Neural progenitor cell (in vitro differentiated cells): ENCODE measurements around the gene GREB1L. TPM values are rescaled to one million over a fixed set of nuclear protein-coding genes. Genes with fewer than 3 reads are reported as not detected.

Source experiments
- DNase-seq: peaks from one replicate; pipeline ENCODE4 v3.0.0-alpha.2; 2016; ENCODE audit warnings: low spot score
- H2AFZ ChIP-seq: fragments of 200-600 bp; sonication (generic); replicated peaks from 2 replicates; pipeline ENCODE4 v1.6.1; 2016; ENCODE audit warnings: antibody characterized with exemption
- H3F3A ChIP-seq: fragments of 200-600 bp; sonication (generic); 2 replicates; pipeline ENCODE4 v1.6.1; 2016; ENCODE audit warnings: antibody characterized with exemption, low read depth
- H3K27ac ChIP-seq: fragments of 200-600 bp; sonication (generic); 2 replicates; pipeline ENCODE4 v1.5.1; 2016; ENCODE audit warnings: mild to moderate bottlenecking
- H3K27me3 ChIP-seq: fragments of 200-600 bp; sonication (generic); 2 replicates; pipeline ENCODE4 v1.6.1; 2016; ENCODE audit warnings: mild to moderate bottlenecking, moderate library complexity
- H3K36me3 ChIP-seq: fragments of 200-600 bp; sonication (generic); 2 replicates; pipeline ENCODE4 v1.5.1; 2016
- H3K4me1 ChIP-seq: fragments of 200-600 bp; sonication (generic); 2 replicates; pipeline ENCODE4 v1.6.1; 2016; ENCODE audit warnings: mixed run types
- H3K4me2 ChIP-seq: fragments of 200-600 bp; sonication (generic); 2 replicates; pipeline ENCODE4 v1.6.1; 2016
- H3K4me3 ChIP-seq: fragments of 200-600 bp; sonication (generic); 2 replicates; pipeline ENCODE4 v1.5.1; 2016
- H3K79me2 ChIP-seq: fragments of 200-600 bp; sonication (generic); 2 replicates; pipeline ENCODE4 v1.6.1; 2016; ENCODE audit warnings: low read depth
- H3K9ac ChIP-seq: fragments of 200-600 bp; sonication (generic); 2 replicates; pipeline ENCODE4 v1.6.1; 2016
- H3K9me3 ChIP-seq: fragments of 200-600 bp; sonication (generic); 2 replicates; pipeline ENCODE4 v1.5.1; 2016; ENCODE audit warnings: low read depth
- H4K20me1 ChIP-seq: fragments of 200-600 bp; sonication (generic); 2 replicates; pipeline ENCODE4 v1.6.1; 2016; ENCODE audit warnings: low read depth
- H3K27ac Mint-ChIP-seq: 3 replicates; pipeline ENCODE4 v1.8.0; 2021; ENCODE audit warnings: mixed read lengths
- H3K27me3 Mint-ChIP-seq: 2 replicates; pipeline ENCODE4 v1.8.0; 2022; ENCODE audit warnings: low read depth, mild to moderate bottlenecking, inconsistent platforms, moderate library complexity, mixed read lengths; ENCODE audit not compliant: insufficient read depth
- H3K36me3 Mint-ChIP-seq: 3 replicates; pipeline ENCODE4 v1.8.0; 2021; ENCODE audit warnings: mixed read lengths
- H3K4me1 Mint-ChIP-seq: 3 replicates; pipeline ENCODE4 v1.8.0; 2021; ENCODE audit warnings: mixed read lengths
- H3K4me3 Mint-ChIP-seq: 3 replicates; pipeline ENCODE4 v1.8.0; 2021; ENCODE audit warnings: mild to moderate bottlenecking, moderate library complexity, mixed read lengths
- H3K9me3 Mint-ChIP-seq: 3 replicates; pipeline ENCODE4 v1.8.0; 2020; ENCODE audit warnings: mixed read lengths
- EZH2 ChIP-seq: fragments of 200-600 bp; sonication (generic); IDR thresholded peaks from 2 replicates; pipeline ENCODE4 v1.6.1; 2017; ENCODE audit warnings: antibody characterized with exemption, mild to moderate bottlenecking, moderate library complexity
- EZH2phosphoT487 ChIP-seq: fragments of 200-600 bp; sonication (generic); IDR thresholded peaks from 2 replicates; pipeline ENCODE4 v1.6.1; 2017; ENCODE audit warnings: antibody characterized with exemption
- total RNA-seq: library from RNA; depleted of rRNA; stranded (reverse); fragments of >200 nt; gene quantifications from 2 replicates; pipeline ENCODE4 v1.2.3, GENCODE V29; 2015; ENCODE audit warnings: low replicate concordance
- TF ChIP-seq, protein P1 (sequence below): fragments of 200-600 bp; sonication (generic); IDR thresholded peaks from 2 replicates; pipeline ENCODE4 v1.5.1; 2017; ENCODE audit warnings: antibody characterized with exemption, mild to moderate bottlenecking

Gene GREB1L
- total RNA-seq, 1 donor from 2014 or later = 278 TPM

GRCh38 chr18:21293479-21293878 is 51.4 kb downstream of the GREB1L start:
- Histone ChIP-seq H3K4me1 (peaks cover 61% of the 10 kb centered on the region), H3K4me2 (no peak overlapping the region), H3K4me3 (no peak overlapping the region), H3K9me3 (no peaks in the 10 kb centered on the region), H2AFZ (no peak overlapping the region), H3K27ac (peak overlapping the region; percentile 57), H3F3A (peaks cover 64% of the 10 kb centered on the region), H3K36me3 (peaks cover 6% of the 10 kb centered on the region), H3K9ac (no peak overlapping the region), H4K20me1 (peaks cover 100% of the 10 kb centered on the region), H3K79me2 (peaks cover 100% of the 10 kb centered on the region), H3K27me3 (no peaks in the 10 kb centered on the region)
- H3K4me1 Mint-ChIP-seq = peaks cover 30% of the 10 kb centered on the region
- H3K9me3 Mint-ChIP-seq = peaks cover 6% of the 10 kb centered on the region
- TF ChIP-seq EZH2phosphoT487 (no peak), EZH2 (no peak)
- TF ChIP-seq, protein P1, sequence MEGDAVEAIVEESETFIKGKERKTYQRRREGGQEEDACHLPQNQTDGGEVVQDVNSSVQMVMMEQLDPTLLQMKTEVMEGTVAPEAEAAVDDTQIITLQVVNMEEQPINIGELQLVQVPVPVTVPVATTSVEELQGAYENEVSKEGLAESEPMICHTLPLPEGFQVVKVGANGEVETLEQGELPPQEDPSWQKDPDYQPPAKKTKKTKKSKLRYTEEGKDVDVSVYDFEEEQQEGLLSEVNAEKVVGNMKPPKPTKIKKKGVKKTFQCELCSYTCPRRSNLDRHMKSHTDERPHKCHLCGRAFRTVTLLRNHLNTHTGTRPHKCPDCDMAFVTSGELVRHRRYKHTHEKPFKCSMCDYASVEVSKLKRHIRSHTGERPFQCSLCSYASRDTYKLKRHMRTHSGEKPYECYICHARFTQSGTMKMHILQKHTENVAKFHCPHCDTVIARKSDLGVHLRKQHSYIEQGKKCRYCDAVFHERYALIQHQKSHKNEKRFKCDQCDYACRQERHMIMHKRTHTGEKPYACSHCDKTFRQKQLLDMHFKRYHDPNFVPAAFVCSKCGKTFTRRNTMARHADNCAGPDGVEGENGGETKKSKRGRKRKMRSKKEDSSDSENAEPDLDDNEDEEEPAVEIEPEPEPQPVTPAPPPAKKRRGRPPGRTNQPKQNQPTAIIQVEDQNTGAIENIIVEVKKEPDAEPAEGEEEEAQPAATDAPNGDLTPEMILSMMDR = no peak
- H3K27me3 Mint-ChIP-seq = peaks cover 5% of the 10 kb centered on the region
- no peak overlapping the region for H3K4me3 Mint-ChIP-seq
- no peak for DNase-seq
- no peak overlapping the region for H3K27ac Mint-ChIP-seq
- H3K36me3 Mint-ChIP-seq = peaks cover 10% of the 10 kb centered on the region

DNA sequence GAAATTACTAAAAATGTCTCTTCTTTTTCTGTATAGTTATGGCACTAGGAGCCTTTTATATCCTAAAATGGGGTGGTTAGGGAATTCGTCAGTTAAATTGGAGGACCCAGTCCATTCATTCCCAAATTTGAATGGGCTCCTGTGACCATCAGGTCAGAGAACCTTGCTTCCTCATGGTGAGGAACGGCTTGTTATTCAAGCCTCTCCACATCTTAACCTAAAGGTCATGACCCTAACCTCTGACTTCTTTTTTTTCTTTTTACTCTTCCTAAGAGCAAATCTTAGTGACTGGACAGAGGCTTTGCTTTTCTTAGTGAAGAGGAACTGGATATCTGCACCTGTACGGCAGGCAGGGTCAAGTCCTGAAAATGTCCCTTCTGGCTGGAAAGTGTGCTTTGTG is 53.1 kb downstream of the GREB1L start:
- Mint-ChIP-seq H3K27me3 (peaks cover 5% of the 10 kb centered on the region), H3K27ac (no peak overlapping the region), H3K36me3 (peaks cover 12% of the 10 kb centered on the region), H3K4me3 (no peak overlapping the region), H3K9me3 (peaks cover 6% of the 10 kb centered on the region), H3K4me1 (peaks cover 36% of the 10 kb centered on the region)
- Histone ChIP-seq H2AFZ (no peak overlapping the region), H3K9me3 (no peaks in the 10 kb centered on the region), H3K4me3 (no peak overlapping the region), H3K4me1 (peaks cover 72% of the 10 kb centered on the region), H3K79me2 (peaks cover 100% of the 10 kb centered on the region), H3K27me3 (no peaks in the 10 kb centered on the region), H3K9ac (no peak overlapping the region), H3K4me2 (peak overlapping the region; percentile 47), H3F3A (peaks cover 77% of the 10 kb centered on the region), H3K36me3 (peaks cover 6% of the 10 kb centered on the region), H3K27ac (peak overlapping the region; percentile 57), H4K20me1 (peaks cover 100% of the 10 kb centered on the region)
- peak; percentile 63 for DNase-seq
- TF ChIP-seq EZH2 = no peak
- no peak for TF ChIP-seq EZH2phosphoT487
- TF ChIP-seq, protein P1 = no peak

- Histone ChIP-seq H3F3A (peaks cover 76% of the 10 kb centered on the region), H3K4me3 (no peak overlapping the region), H2AFZ (no peak overlapping the region), H3K4me2 (no peak overlapping the region), H3K27ac (no peak overlapping the region), H3K9ac (no peak overlapping the region), H3K9me3 (no peaks in the 10 kb centered on the region), H3K4me1 (peaks cover 72% of the 10 kb centered on the region), H3K36me3 (peaks cover 6% of the 10 kb centered on the region), H3K27me3 (no peaks in the 10 kb centered on the region), H3K79me2 (peaks cover 100% of the 10 kb centered on the region), H4K20me1 (peaks cover 100% of the 10 kb centered on the region)
- H3K4me3 Mint-ChIP-seq = no peak overlapping the region
- H3K36me3 Mint-ChIP-seq = peaks cover 12% of the 10 kb centered on the region
- TF ChIP-seq, protein P1 = no peak
- no peak for TF ChIP-seq EZH2
- TF ChIP-seq EZH2phosphoT487 = no peak
- H3K27ac Mint-ChIP-seq = no peak overlapping the region
- H3K4me1 Mint-ChIP-seq = peaks cover 46% of the 10 kb centered on the region
- peaks cover 5% of the 10 kb centered on the region for H3K27me3 Mint-ChIP-seq
- DNase-seq = no peak
- H3K9me3 Mint-ChIP-seq = peaks cover 3% of the 10 kb centered on the region
Measured at GRCh38 chr18:21296045-21296444, 54.0 kb downstream of the GREB1L start.
